HL-60 (cell line): ENCODE measurements around the gene NAALADL1.

Experiments
- DNase-seq, 2 experiments: peaks; one replicate each; pipeline ENCODE4 v3.0.0-alpha.2; 2010 to 2020; ENCODE audit warnings: low read depth in 1 of 2, low spot score in 1 of 2
- H3K27ac ChIP-seq: fragments of 250-450 bp; sonication (Bioruptor Pico); replicated peaks from 2 replicates; pipeline ENCODE4 v1.5.1; 2020; ENCODE audit warnings: mild to moderate bottlenecking, moderate library complexity
- H3K27me3 ChIP-seq: fragments of 250-450 bp; sonication (Bioruptor Pico); 2 replicates; pipeline ENCODE4 v1.5.1; 2021; ENCODE audit warnings: mild to moderate bottlenecking, moderate library complexity; ENCODE audit not compliant: insufficient read depth, poor library complexity, severe bottlenecking
- H3K4me3 ChIP-seq: replicated peaks from 2 replicates; pipeline ENCODE4 v1.5.1; 2011; ENCODE audit warnings: mild to moderate bottlenecking, control low read depth, low read length; ENCODE audit not compliant: insufficient read depth
- GABPA ChIP-seq: IDR thresholded peaks from 2 replicates; pipeline ENCODE4 v1.6.1; 2012; ENCODE audit warnings: low read depth
- POLR2AphosphoS5 ChIP-seq: IDR thresholded peaks from 2 replicates; pipeline ENCODE4 v1.6.1; 2012; ENCODE audit warnings: low read depth
- SPI1 ChIP-seq: IDR thresholded peaks from 2 replicates; pipeline ENCODE4 v1.6.1; 2012; ENCODE audit warnings: low read depth, mild to moderate bottlenecking, borderline replicate concordance
- TF ChIP-seq, protein P1 (sequence below): IDR thresholded peaks from 2 replicates; pipeline ENCODE4 v1.6.1; 2012; ENCODE audit warnings: low read depth; ENCODE audit not compliant: insufficient replicate concordance
- TF ChIP-seq, protein P2 (sequence below): IDR thresholded peaks from one replicate; pipeline ENCODE4 v1.5.1; 2011; ENCODE audit warnings: low read length, control low read depth, inconsistent platforms; ENCODE audit not compliant: insufficient read depth

NAALADL1 gene

DNA sequence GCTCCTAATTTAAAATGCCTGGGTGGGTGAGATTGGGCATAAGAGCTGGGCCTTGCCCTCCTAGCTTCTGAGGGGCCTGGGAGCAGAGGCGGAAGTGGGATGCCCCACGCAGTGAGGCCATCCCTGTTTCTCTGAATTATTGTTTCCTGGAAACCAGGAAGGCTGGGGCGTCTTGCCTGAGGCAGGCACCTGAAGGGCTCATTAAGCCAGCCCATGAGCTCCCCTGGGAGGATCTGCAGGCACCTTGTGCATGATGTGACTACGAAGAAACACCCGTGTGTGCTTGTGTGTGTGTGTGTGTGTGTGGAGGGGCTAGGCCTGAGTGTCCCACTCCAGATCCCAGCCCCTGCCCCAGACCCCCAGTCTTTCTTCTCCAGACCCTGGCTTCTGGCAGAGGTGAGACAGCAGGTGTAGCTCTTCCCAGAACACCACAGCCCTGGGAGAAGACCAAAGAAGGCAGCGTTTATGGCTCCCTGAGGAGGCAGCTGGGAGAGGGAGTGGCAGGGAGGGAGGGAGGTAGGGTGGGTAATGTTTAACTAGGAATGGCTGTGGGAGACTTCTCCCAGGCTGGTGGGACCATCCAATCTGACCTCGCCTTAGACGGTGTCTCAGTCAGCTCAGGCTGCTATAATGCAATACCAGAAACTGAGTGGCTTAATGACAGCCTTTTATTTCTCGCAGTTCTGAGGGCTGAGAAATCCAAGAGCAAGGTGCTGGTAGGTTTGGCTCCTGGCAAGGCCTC lies 59.5 kb downstream of the NAALADL1 start:
- DNase-seq, result no peak
- TF ChIP-seq, protein P1, sequence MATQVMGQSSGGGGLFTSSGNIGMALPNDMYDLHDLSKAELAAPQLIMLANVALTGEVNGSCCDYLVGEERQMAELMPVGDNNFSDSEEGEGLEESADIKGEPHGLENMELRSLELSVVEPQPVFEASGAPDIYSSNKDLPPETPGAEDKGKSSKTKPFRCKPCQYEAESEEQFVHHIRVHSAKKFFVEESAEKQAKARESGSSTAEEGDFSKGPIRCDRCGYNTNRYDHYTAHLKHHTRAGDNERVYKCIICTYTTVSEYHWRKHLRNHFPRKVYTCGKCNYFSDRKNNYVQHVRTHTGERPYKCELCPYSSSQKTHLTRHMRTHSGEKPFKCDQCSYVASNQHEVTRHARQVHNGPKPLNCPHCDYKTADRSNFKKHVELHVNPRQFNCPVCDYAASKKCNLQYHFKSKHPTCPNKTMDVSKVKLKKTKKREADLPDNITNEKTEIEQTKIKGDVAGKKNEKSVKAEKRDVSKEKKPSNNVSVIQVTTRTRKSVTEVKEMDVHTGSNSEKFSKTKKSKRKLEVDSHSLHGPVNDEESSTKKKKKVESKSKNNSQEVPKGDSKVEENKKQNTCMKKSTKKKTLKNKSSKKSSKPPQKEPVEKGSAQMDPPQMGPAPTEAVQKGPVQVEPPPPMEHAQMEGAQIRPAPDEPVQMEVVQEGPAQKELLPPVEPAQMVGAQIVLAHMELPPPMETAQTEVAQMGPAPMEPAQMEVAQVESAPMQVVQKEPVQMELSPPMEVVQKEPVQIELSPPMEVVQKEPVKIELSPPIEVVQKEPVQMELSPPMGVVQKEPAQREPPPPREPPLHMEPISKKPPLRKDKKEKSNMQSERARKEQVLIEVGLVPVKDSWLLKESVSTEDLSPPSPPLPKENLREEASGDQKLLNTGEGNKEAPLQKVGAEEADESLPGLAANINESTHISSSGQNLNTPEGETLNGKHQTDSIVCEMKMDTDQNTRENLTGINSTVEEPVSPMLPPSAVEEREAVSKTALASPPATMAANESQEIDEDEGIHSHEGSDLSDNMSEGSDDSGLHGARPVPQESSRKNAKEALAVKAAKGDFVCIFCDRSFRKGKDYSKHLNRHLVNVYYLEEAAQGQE, result no peak
- no peak for TF ChIP-seq SPI1
- H3K27ac ChIP-seq, result no peak overlapping the region
- no peak overlapping the region for H3K4me3 ChIP-seq
- no peaks in the 10 kb centered on the region for H3K27me3 ChIP-seq

DNA sequence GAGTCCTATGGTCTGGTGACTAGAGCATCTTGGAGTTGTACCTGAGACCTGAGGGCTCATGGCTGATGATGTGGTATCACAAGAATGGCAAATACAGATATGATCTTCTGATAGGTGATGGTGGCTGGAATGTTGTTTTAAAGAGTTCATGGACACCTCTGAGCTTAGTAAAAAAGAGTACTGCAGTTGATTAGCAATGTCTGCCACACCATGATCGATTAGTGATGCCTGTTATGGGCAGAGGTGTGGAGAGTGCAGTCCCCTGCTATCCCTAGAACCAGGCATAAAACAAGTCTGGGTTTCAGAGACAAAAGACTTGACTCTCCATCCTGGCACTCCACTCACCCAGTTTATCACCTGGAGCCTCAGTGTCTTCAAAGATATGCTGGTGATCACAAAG lies 60.2 kb downstream of the NAALADL1 start:
- Histone ChIP-seq H3K27me3 (no peaks in the 10 kb centered on the region), H3K27ac (no peak overlapping the region), H3K4me3 (no peak overlapping the region)
- DNase-seq, result no peak
- TF ChIP-seq, protein P1, result no peak
- TF ChIP-seq, protein P2, sequence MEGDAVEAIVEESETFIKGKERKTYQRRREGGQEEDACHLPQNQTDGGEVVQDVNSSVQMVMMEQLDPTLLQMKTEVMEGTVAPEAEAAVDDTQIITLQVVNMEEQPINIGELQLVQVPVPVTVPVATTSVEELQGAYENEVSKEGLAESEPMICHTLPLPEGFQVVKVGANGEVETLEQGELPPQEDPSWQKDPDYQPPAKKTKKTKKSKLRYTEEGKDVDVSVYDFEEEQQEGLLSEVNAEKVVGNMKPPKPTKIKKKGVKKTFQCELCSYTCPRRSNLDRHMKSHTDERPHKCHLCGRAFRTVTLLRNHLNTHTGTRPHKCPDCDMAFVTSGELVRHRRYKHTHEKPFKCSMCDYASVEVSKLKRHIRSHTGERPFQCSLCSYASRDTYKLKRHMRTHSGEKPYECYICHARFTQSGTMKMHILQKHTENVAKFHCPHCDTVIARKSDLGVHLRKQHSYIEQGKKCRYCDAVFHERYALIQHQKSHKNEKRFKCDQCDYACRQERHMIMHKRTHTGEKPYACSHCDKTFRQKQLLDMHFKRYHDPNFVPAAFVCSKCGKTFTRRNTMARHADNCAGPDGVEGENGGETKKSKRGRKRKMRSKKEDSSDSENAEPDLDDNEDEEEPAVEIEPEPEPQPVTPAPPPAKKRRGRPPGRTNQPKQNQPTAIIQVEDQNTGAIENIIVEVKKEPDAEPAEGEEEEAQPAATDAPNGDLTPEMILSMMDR, result no peak

DNA sequence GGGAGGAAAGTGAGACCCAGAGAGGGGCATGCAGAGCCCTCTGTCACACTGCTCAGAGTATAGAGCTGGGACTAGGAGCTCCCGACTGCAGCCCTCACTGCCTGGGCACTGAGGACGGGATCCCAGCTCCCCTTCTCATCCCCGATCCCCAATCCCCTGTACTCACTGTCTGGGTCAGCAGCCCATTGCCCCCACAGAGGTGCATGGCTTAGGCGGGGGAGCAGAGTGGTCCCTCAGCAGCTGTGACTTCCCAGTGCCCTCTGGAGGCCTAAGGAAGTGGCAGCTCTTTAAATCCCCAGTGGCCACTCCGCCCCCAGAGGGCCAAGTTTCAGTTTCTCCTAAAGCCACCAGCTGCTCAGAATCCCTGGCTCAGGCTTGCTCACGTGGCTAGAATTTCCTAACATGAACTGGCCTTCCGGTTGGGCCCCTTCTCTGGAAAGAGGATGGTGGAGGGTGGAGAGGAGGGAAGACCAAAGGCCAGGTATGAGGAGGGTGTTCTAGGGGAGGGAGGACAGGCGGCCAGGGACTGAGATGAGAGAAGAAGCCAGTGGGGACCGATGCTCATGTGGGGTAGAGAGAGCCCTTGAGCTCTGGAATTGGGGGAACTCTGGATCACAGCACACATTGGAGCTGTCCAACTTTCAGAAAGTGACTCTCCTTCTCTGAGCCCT lies 61.5 kb downstream of the NAALADL1 start, which contains the start of gene BATF2:
TSS of gene BATF2 (minus strand) at position 262 of the 671 bp plus-strand sequence. CDS start at position 205, 57 bp downstream.
- no peak for TF ChIP-seq GABPA
- TF ChIP-seq, protein P2, result peak; percentile 21

DNA sequence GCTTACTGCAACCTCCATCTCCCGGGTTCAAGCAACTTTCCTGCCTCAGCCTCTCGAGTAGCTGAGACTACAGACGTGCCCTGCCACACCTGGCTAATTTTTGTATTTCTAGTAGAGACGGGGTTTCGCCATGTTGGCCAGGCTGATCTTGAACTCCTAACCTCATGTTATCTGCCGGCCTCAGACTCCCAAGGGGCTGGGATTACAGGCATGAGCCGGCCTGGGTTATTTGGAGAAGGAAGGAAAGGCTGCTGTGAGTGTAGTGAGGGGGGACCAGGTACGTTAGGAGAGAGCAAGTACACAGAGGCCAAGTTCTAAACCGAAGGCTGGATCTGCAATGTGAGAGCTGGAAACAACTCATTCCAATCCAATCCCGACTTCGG lies 62.0 kb downstream of the NAALADL1 start:
- TF ChIP-seq GABPA, result no peak
- no peak for TF ChIP-seq POLR2AphosphoS5
- TF ChIP-seq, protein P1, result no peak
- TF ChIP-seq, protein P2, result no peak
- TF ChIP-seq SPI1, result no peak
- Histone ChIP-seq H3K27me3 (no peaks in the 10 kb centered on the region), H3K4me3 (no peak overlapping the region), H3K27ac (no peak overlapping the region)
- no peak for DNase-seq

More for the DNA sequence above, 61.5 kb downstream of the NAALADL1 start, which contains the start of gene BATF2:
- H3K4me3 ChIP-seq, result no peak within 1 kb of the TSS
- DNase-seq, result peak; percentile 47 to 52
- H3K27me3 ChIP-seq, result no peaks in the 10 kb centered on the region
- no peak within 1 kb of the TSS for H3K27ac ChIP-seq
